HG03097 (cell line): ENCODE results near the gene OR3A2.
"Not testable (repeated sequence)": the region's sequence is repeated elsewhere in the genome, so short reads cannot be mapped to it uniquely, and the experiment has no call there.

Source experiments
- ATAC-seq: cut with Tn5 transposase; IDR thresholded peaks from one replicate; pipeline ENCODE4 v1.9.1; 2021; ENCODE audit not compliant: unreplicated experiment, low FRiP score

The OR3A2 gene

GRCh38 chr17:3385869-3386816 lies at the start of gene OR3A2:
TSS of gene OR3A2 (minus strand) at chr17:3386308.
- no peak for ATAC-seq

- no peak for ATAC-seq
These were observed 47.6 kb upstream of the OR3A2 start, which contains the start of gene OR1E2 for GRCh38 chr17:3433741-3434140. TSS of gene OR1E2 (minus strand) at chr17:3433841. CDS start at chr17:3433841, 0 bp downstream.

GRCh38 chr17:3433215-3433614 lies 47.1 kb upstream of the OR3A2 start:
- ATAC-seq, result not testable (repeated sequence)

- ATAC-seq, result no peak
These were observed 32.1 kb upstream of the OR3A2 start for GRCh38 chr17:3418222-3418621.

GRCh38 chr17:3415610-3416009 lies 29.5 kb upstream of the OR3A2 start:
- no peak for ATAC-seq

- ATAC-seq, result not testable (repeated sequence)
These were observed 26.1 kb upstream of the OR3A2 start for GRCh38 chr17:3412216-3412615.

GRCh38 chr17:3411070-3411469 lies 25.0 kb upstream of the OR3A2 start, which contains the start of gene OR3A3:
TSS of gene OR3A3 (plus strand) at chr17:3411370.
- ATAC-seq, result no peak

GRCh38 chr17:3403856-3404255 lies 17.7 kb upstream of the OR3A2 start:
- not testable (repeated sequence) for ATAC-seq

- no peak for ATAC-seq
These were observed 15.7 kb upstream of the OR3A2 start for GRCh38 chr17:3401786-3402185.

- ATAC-seq, result no peak
These were observed 13.9 kb upstream of the OR3A2 start for GRCh38 chr17:3400055-3400454.

- ATAC-seq, result no peak
These were observed 12.2 kb upstream of the OR3A2 start, which contains the start of gene OR1E1 for GRCh38 chr17:3398310-3398709. TSS of gene OR1E1 (minus strand) at chr17:3398410. CDS start at chr17:3398410, 0 bp downstream.

- ATAC-seq, result not testable (repeated sequence)
These were observed 11.7 kb upstream of the OR3A2 start for GRCh38 chr17:3397801-3398200.

GRCh38 chr17:3389791-3390190 lies 3.7 kb upstream of the OR3A2 start:
- ATAC-seq, result no peak

- no peak for ATAC-seq
These were observed 4.2 kb downstream of the OR3A2 start for GRCh38 chr17:3381957-3382356.

- no peak for ATAC-seq
These were observed 7.8 kb downstream of the OR3A2 start for GRCh38 chr17:3378321-3378720.

- not testable (repeated sequence) for ATAC-seq
These were observed 14.9 kb downstream of the OR3A2 start for GRCh38 chr17:3371167-3371566.

GRCh38 chr17:3342782-3343181 lies 43.3 kb downstream of the OR3A2 start:
- not testable (repeated sequence) for ATAC-seq

- ATAC-seq, result no peak
These were observed 50.2 kb downstream of the OR3A2 start for GRCh38 chr17:3335876-3336275.

GRCh38 chr17:3318336-3318735 lies 67.8 kb downstream of the OR3A2 start:
- no peak for ATAC-seq

- ATAC-seq, result no peak
These were observed 69.3 kb downstream of the OR3A2 start for GRCh38 chr17:3316836-3317235.

GRCh38 chr17:3308603-3309002 lies 77.5 kb downstream of the OR3A2 start:
- ATAC-seq, result no peak

- no peak for ATAC-seq
These were observed 87.8 kb downstream of the OR3A2 start, which contains the start of gene OR3A1 for GRCh38 chr17:3298260-3298659. TSS of gene OR3A1 (minus strand) at chr17:3298360. CDS start at chr17:3292582, 5,778 bp downstream.
